Peyer's patch (tissue), 4 donors: ENCODE measurements around the gene FMNL2.

Source experiments
- POLR2A ChIP-seq, 2 donors: fragments of 450-650 bp; IDR thresholded peaks; one replicate each; pipeline ENCODE4 v1.5.1; 2017; ENCODE audit warnings: antibody characterized with exemption in 2 of 2, mild to moderate bottlenecking in 2 of 2, moderate library complexity in 2 of 2
- TF ChIP-seq, protein P1 (sequence below), 6 experiments: fragments of 450-650 bp in 4 of 6; fragments of 200-600 bp in 2 of 6; sonication (generic) in 1 of 6; IDR thresholded peaks; one replicate each; pipeline ENCODE4 v1.5.1; 2017 to 2019; ENCODE audit warnings: antibody characterized with exemption in 6 of 6, mild to moderate bottlenecking in 3 of 6, moderate library complexity in 1 of 6

DNA sequence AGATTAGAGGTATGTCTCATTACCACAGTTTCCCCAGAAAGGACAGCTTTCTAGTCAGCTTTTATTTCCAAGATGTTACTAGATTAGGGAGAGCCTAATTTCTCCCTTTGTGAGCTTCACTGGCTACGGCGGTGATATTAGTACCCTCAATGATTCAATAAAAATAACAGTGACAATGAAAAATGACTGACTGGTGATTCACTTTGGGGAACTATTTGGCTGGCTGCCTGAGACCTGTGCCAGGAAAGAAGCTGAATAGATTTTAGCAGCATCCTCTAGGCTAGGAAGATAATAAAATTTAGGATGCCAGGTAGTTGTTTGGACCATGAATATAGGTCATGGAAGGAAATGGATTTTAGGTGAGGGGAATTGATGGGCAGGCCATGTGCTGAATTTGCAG lies 178.7 kb downstream of the FMNL2 start:
- no peak for TF ChIP-seq POLR2A (IDR thresholded peaks at IDR 0.05)
- TF ChIP-seq, protein P1, sequence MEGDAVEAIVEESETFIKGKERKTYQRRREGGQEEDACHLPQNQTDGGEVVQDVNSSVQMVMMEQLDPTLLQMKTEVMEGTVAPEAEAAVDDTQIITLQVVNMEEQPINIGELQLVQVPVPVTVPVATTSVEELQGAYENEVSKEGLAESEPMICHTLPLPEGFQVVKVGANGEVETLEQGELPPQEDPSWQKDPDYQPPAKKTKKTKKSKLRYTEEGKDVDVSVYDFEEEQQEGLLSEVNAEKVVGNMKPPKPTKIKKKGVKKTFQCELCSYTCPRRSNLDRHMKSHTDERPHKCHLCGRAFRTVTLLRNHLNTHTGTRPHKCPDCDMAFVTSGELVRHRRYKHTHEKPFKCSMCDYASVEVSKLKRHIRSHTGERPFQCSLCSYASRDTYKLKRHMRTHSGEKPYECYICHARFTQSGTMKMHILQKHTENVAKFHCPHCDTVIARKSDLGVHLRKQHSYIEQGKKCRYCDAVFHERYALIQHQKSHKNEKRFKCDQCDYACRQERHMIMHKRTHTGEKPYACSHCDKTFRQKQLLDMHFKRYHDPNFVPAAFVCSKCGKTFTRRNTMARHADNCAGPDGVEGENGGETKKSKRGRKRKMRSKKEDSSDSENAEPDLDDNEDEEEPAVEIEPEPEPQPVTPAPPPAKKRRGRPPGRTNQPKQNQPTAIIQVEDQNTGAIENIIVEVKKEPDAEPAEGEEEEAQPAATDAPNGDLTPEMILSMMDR (IDR thresholded peaks at IDR 0.05) = no peak
